ENCODE measurements around the gene ZNF787.
A peak's percentile ranks its signal among the peaks of the same experiment; 100 is the strongest.

The ZNF787 gene

DNA sequence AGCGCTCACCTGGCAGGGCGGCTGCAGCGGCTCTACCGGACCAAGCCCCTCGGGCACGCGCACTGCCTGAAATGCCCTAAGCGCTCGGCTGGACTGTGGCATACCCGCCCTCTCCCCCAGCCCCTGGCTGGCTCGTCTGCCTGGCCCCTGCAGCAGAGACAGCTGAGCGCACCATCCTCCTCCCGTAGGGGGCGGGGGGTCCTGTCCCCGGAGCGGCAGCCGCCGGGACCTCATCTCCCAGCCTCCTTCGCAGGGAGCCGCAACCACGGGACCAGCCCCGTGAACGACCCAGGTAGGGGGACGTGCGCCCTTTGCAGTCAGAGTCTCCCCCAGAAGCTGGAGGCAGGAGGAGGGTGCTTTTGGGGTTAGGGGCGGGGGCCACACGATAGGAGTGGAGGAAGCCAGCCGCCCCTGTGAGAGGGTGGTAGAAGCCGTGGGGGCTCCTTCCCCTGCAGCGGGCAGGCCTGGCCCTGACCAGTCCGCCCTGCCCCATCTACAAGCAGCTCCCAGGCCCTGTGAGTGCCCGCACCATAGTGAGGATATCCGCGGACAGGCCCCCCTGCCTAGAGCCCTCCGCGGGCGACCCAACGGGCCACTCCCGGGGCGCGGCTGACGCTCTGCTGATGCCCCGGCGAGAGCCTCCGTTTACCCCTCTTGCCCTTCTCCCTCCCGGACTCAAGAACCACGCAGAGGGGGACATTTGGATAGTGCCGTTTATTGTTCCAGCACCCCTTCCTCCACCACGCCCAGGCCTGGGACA lies 34.2 kb downstream of the ZNF787 start:
- no peak for DNase-seq (ENCODE audit: low read depth)

DNA sequence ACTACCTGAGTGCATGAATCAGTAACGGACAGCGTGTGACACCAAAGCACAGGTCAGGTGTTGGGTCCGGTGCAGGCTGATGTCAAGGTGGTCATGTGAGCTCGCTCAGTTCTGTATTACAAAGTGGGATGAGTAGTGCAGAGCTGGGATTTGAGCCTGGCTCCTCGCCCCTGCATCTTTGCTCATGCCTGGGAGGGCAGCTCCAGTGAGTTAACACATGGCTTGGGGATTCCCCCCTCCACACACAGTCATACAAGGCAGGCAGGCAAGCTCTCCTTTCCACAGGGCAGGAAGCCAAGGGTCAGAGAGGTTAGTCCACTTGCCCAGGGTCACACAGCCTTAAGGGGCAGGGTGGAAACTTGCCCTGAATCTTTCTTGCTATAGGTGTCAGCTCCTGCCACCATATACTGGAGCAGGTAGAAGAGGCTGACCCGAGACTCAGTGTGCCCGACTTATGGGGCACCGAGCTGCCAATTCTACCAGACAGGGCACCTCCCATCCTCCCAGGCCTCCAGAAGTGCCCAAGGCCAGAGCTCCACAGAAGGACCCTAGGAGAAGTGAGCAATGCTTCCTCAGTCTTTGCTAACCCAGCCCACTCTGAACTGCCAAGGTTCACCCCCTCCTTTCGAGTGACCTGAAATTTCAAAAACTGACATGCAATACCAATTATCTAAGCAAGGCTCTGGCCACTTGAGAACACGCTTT lies 35.4 kb downstream of the ZNF787 start:
- no peak for DNase-seq (ENCODE audit: low read depth)

DNA sequence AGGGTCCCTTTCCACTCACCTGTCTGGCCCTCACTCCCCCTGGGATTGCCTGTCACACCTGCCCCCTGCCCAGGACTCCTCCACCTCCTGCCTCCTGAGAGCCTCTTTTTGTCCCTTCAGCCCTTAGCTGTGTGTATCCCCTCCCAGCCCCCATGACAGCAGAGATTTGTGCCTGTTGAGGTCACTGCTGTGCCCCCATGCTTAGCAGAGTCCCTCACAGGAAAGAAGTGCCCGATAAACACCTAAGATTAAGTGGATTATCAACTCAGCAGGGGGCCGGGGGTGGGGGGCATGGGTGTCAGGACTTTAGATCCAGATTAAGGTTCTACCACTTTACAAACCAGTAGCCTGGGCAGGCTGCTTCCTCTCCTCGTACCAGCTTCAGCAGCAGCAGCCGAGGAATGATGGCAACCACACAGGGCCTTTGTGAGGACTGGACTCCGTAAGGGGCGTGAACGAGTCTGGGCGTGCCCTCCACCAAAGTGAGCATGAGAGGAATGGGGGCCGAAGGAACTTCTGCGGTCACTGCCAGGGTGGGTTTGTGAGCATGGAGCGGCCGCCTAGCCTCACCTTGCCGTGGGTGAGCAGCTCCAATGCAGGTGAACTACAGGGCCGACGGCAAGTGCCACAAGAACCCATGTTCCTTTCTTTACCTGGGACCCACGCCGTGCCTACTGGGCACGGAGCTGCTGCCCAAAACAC lies 36.1 kb downstream of the ZNF787 start:
- DNase-seq (ENCODE audit: low read depth) = no peak

DNA sequence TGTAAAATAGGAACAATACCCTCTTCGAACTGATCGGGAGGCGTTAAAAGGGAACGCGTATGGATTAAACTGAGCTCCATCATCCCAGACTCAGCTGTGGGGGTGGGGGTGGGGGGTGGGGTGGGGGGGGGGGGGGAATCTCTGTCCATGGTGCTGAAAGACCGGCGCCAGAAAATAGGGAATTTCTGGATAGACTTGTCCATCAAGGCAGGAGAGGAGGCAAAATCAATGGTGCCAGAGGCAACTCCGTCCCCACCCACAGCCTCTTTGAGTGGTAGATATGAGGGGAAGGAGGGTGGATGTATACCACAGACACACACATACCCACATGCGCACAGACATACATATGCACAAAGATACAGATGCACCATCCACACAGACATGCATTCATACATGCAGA lies 37.4 kb downstream of the ZNF787 start:
- no peak for DNase-seq (ENCODE audit: low read depth)

DNA sequence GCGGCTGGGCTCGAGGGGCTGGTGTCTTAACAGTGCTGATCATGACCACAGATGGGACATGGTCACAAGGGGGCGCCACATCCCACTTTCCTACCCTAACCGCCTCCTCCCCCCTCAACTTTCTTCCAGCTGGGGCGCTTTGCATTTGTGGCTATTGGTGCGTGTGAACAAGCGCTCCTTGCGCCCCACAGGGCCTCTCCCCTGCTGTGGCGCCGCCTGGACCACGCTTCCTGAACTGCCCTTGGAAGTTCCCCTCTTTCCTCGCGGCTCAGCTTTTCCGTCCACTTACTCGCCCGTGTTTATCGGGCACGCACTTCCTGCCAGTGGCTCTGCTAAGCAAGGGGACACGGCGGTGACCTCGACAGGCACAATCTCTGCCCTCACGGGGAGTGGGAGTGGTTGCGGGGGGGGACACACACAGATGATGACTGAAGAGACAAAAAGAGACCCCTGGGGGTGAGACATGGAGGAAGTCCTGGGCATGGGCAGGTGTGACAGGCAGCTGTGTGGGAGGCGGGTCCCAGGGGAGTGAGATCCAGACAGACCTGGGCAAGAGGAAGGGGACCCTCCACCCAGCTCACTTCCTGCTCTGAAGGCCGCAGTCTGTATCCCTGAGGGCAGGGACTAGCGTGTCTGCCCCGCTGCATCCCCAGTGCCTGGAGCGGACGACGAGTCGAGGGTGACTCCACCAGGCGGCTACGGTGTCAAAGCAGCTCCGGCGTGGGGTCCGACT lies 40.3 kb downstream of the ZNF787 start:
- peak; percentile 51 for DNase-seq (ENCODE audit: low read depth)

DNA sequence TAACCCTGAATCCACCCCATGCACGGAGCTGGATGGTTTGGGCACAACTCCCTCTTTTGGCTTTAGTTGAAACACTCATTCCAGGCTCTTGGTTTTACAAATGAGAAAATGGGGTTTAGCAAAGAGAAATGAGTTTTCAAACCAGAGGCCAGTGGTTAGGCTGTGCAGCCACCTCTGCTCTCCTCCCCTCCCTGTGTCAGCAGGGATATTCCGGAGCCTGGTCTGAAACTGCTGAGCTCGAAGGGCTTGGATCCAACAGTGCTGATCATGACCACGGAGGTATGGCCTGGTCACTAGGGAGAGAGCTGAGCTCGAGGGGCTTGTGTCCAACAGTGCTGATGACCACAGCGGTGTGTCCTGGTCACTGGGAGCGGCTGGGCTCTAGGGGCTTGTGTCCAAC lies 41.5 kb downstream of the ZNF787 start:
- no peak for DNase-seq (ENCODE audit: low read depth)

DNA sequence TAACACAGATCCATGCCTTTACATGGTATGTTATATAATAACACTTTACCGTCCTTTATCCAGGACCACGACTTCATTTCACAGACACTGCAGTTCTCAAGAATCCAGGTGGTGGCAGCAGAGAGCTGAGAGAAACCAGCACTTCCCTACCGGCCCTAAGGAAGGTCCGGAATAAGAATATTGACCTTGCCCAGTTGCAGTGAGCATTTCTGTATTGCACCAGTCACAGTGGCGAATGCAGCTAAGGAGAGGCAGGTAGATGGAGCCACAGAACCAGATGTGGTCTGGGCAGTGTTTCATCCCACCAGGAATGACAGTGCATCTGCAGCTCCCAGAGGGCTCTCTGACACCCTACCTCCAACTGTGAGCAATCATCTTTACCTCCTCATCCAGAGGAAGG lies 44.6 kb downstream of the ZNF787 start:
- DNase-seq (ENCODE audit: low read depth) = peak; percentile 19

DNA sequence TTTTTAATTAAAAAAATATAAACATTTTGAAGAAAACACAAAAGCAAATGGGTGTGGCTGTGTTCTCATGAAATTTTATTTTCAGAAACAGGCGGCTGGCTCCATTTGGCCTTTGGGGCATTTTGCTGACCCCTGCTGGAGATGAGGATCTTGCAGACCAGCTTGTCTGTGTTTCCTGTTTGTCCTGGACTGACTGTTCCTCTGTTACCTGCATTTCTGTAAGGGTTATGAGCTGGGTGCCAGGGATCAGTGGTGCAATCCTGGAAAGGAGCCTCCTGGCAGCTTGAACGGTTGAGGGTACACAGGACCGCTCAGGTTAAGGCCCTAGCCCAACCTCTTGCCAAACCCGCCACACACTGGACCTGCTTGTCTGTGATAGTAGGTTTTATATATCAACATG lies 49.9 kb downstream of the ZNF787 start:
- no peak for DNase-seq (ENCODE audit: low read depth)

DNA sequence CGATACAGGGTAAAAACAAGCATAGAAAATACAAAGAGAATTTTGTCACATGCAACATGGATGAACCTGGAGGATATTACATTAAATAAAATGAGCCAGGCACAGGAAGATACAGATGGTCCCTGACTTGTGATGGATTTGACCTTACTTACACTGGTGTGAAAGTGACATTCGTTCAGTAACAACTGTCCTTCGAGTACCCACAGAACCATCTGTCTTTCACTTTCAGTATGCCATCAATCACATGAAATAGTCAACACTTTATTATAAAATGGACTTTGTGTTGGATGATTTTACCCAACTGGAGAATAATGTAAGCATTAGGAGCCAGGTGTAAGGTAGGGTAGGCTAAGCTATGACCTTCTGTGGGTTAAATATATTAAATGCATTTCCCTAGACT lies 51.5 kb downstream of the ZNF787 start:
- DNase-seq (ENCODE audit: low read depth) = no peak

DNA sequence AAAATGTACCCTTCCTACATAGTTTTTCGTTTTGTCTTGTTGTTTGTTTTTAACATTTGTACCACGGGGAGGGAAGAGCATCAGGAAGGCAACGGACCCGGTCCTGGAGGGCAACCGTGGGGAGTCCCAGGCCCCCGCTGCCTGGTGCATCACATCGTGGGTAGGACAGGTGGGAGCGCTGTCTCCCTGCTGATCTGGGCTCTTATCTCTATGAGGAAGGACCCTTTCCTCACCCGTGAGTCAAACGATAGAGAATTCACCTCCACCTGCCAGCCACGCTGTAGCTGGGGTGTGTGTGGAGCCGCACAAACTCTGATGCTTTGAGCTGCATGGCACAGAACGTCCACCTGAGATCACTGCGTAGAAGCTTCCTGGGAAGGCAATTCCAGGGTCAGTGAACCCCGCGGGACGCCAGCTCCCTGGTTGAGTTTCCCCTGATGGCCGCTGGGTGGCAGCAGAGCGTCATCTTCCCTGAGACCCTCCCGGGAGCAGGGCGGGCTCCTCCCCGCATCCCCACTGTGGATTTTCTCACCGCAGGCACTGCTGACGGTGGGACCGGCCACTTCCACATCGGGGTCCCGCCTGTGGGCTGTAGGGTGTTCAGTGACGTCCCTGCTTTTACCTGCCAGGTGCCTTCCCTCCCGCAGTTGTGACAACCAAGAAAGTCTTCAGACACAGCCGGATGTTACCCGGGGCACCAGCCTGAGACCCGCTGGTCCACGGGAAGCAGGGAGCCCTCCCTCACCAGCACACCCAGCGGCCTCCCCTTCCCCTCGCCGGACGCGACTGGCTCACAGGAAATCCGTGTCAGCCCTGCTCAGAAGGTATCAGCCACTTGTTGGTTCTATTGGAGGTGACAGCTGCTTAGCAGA lies 54.7 kb downstream of the ZNF787 start:
- DNase-seq (ENCODE audit: low read depth) = peak; percentile 35

DNA sequence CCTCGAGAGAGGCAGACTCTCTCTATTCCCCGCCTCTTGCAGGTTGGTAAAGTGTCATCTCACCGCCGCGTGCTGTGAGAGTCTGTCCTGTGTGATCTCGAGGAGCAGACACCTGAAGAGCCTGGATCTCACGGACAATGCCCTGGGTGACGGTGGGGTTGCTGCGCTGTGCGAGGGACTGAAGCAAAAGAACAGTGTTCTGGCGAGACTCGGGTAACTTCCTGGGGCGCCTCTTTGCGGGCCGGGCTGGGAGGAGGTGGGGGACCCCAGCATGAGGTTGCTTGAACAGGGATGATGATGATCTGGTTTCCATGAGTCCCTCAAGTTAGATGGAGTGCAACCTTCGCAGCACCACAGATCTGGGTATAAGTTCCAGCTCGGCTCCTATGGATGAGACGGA lies 67.5 kb downstream of the ZNF787 start:
- DNase-seq (ENCODE audit: low read depth) = no peak

All from activated gamma-delta T cell treated with anti-CD3 and anti-CD28 coated beads, Interleukin-2, amount 50 U/mL, for 16 hours (primary cell).